Stomach (tissue), 4 donors: ENCODE results near the gene LDLRAD3.

Experiments used
- EP300 ChIP-seq: sonication (generic); formaldehyde crosslinking; IDR thresholded peaks from one replicate; pipeline ENCODE4 v1.6.1; 2017; ENCODE audit warnings: antibody characterized with exemption
- POLR2A ChIP-seq, 4 donors: fragments of 450-650 bp; IDR thresholded peaks; one replicate each; pipeline ENCODE4 v1.6.1; 2016; ENCODE audit warnings: antibody characterized with exemption in 4 of 4, control low read depth in 2 of 4, mild to moderate bottlenecking in 1 of 4, moderate library complexity in 1 of 4
- POLR2AphosphoS5 ChIP-seq, 3 donors: sonication (generic); formaldehyde crosslinking; IDR thresholded peaks; one replicate each; pipeline ENCODE4 v1.6.1; 2016; ENCODE audit warnings: antibody characterized with exemption in 3 of 3
- TF ChIP-seq, protein P1 (sequence below), 7 experiments: fragments of 450-650 bp in 4 of 7; fragments of 200-600 bp in 3 of 7; sonication (generic) in 3 of 7; IDR thresholded peaks; one replicate each; pipeline ENCODE4 v1.5.1; 2016 to 2019; ENCODE audit warnings: antibody characterized with exemption in 7 of 7, control low read depth in 2 of 7, mild to moderate bottlenecking in 1 of 7

DNA sequence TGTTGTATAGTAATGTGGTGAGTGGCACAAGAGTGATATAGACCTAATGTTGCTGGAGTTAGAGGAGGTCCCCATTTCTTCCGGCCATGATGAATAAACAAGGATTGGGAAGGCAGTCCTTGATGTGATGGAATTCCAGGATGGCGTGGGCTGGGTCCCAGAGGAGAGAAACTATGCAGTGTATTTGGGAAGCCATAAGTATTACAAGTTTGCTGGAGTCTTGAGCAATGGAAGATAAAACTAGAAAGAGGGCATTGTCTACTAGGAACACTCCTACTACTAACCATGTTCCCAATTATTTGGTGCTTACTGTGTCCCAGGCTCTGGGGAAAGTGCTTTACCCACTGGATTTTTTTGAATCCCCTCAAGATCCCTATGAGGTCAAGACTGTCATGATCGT, 20.0 kb downstream of the LDLRAD3 start:
- TF ChIP-seq, protein P1, sequence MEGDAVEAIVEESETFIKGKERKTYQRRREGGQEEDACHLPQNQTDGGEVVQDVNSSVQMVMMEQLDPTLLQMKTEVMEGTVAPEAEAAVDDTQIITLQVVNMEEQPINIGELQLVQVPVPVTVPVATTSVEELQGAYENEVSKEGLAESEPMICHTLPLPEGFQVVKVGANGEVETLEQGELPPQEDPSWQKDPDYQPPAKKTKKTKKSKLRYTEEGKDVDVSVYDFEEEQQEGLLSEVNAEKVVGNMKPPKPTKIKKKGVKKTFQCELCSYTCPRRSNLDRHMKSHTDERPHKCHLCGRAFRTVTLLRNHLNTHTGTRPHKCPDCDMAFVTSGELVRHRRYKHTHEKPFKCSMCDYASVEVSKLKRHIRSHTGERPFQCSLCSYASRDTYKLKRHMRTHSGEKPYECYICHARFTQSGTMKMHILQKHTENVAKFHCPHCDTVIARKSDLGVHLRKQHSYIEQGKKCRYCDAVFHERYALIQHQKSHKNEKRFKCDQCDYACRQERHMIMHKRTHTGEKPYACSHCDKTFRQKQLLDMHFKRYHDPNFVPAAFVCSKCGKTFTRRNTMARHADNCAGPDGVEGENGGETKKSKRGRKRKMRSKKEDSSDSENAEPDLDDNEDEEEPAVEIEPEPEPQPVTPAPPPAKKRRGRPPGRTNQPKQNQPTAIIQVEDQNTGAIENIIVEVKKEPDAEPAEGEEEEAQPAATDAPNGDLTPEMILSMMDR (IDR thresholded peaks at IDR 0.05), result no peak
- no peak for TF ChIP-seq EP300
- TF ChIP-seq POLR2AphosphoS5 (IDR thresholded peaks at IDR 0.05), result no peak
- TF ChIP-seq POLR2A (IDR thresholded peaks at IDR 0.05), result no peak
